Measurements from ENCODE around the gene ASTN2.
A peak's percentile ranks its signal among the peaks of the same experiment; 100 is the strongest.

ASTN2 gene

DNA sequence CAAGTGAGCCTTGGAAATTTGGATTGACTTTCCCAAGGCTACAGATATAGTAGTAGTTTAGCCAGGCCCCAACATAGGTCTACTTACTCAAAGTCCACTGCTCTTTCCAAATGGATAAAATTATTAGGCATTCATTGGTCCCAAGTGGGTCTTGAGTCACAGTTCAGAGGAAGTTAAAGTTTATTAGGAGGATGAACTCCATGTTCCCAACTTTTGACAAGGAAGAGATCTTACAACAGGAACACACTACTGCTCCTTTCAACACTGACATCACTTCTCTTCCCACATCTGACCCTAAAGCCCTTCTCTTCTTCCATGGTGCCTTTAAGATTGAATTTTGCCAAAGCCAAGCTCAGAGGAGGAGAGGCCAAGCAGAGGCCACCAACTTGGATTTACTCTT lies 962.2 kb downstream of the ASTN2 start:
- DNase-seq (ENCODE audit: low spot score), result no peak

DNA sequence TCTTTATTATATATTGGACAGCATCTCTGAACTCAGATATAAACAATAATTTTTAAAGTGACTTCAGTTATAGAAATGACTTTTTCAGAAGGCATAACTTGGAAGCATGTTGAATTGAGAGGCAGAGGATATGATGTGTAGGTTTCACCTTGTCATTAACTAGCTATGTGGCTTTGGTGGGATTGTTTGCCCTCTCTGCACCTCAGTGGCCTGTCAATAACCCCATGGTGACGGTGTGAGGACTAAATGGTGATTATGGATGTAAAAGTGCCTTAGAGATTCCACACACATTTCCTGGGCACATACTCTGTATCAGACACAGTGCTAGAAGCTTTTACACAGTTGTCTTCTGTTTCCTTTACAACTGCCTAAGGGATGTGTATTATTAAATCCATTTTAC lies 962.6 kb downstream of the ASTN2 start:
- DNase-seq (ENCODE audit: low spot score), result no peak

DNA sequence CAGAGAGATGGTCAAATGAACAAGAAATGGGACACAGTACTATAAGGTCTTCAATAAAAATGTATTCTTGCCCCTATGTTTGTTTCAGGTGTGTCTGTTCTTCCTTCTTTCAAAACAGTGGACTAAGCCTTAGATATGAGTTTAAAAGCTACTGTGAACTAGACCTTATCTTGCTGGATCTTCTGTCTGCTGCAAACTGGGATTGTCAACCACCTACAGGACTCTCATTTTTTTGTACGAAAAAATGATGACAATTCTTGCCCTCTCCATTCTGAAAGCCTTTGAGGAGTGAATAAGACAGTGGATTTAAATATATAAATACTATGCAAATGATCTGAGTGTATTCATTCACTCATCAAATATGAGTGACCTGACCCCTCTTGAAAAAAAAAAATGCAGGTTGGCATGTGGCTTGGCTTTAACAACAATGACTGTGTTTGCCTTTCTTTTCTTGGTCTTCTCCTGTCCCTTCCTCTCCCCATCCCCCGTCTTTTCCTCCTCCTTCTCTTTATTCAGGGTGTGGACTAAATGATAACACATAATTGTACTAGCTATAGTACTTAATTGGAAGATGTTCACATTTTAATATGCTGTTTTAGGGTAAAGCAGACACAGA lies 963.2 kb downstream of the ASTN2 start:
- DNase-seq (ENCODE audit: low spot score), result no peak

DNA sequence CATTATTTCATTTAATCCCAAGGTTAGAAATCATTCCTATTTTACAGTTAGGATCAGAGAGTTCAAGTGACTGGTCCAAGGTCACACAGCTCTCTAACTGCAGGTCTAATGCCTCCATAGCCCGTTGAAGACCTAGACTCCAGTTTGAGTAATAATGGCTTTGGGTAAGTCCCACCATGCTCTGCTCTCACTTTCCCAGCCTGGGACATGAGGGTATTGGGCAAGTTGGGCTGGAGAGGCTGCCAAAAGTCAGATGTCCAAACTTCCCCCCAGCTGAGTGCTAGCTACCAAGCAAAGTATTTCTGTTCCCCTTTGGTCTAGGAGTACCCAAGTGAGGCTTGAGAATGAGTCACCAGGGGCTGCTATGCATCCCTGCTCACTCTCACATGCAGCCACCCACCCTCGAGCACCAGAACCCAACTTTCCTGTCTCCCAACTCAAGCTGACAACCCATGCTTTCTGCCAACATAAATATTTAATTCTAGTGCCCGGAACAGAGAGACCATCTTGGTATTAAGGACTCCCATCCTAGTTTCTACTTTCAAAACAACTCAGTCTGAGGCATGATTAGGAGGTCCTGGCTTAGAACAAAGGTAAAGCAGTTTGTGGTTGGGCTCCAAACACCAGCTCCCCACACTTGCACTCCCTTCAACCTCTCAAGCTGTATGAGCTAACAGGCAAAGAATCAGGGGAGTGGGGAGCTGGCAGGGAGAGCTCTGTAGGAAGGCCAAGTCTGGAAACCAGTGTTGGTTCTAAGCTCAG lies 964.3 kb downstream of the ASTN2 start:
- peak; percentile 20 for DNase-seq (ENCODE audit: low spot score)

GRCh38 chr9:116449949-116450348 lies 964.9 kb downstream of the ASTN2 start:
- no peak for DNase-seq (ENCODE audit: low spot score)

DNA sequence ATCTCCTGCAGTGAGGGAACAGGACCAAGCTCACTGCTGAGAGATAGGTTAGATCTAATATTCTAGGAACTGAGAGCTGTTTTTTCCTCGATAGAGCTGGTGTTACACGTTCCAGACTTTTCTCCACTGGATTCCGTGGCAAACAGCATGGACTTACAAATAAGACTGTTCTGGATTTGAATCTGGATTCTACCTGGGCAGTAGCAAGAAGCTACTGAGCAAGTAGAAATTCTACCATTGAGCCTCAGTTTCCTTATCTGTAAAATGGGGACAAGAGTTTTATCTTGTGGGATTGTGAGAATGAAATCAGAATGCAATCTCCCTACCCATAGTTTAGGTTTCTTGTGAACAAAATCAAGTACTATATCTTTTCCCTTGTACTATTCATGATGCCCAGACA lies 966.4 kb downstream of the ASTN2 start:
- no peak for DNase-seq (ENCODE audit: low spot score)

- DNase-seq (ENCODE audit: low spot score), result no peak
Observed at GRCh38 chr9:116447934-116448333, 966.9 kb downstream of the ASTN2 start.

- DNase-seq (ENCODE audit: low spot score), result no peak
Observed at GRCh38 chr9:116442528-116442927, 972.3 kb downstream of the ASTN2 start.

DNA sequence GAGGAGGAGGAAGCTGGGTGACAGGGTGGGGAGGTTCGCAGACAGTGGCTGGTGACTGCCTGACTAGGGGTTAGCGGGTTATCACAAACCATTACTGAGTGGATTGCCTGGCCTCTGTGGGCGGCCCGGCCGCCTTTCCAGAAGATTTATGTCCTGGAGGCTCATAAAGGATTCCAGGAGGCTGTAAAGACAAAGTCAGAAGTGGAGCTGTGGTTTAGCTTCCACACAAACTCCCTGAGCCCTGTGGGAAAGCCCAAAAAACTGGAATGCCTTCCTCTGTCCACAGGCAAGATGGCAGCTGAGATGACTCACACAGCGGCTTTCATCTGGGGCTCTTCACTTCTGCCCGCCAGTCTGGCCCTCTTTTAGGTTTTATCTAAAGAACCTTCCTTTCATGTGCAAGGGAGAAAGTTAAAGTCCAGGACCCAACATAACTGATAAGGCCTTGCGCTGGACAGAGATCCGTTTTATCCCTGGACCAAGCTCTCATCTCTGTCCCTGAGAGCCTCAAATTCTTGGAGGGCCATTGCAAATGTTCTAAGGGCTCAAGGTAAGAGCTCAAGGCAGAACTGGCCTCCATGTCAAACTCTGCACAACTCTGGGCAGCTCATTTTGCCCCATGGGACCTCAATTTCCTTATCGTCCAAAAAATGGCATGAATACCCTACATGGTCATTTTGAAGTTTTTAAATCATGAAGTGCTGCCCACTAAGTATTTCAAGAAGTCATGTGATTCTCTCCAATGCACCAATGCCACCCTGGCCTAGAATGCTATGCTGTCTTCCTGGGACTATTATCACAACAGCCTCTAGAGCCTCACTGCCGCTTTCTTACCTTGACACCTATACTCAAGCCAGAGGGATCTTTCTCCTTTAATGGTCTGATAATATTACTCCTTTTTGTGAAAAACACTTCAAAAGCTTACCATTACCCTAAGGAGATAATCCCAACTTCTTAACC lies 977.2 kb downstream of the ASTN2 start:
- no peak for DNase-seq (ENCODE audit: low spot score)

DNA sequence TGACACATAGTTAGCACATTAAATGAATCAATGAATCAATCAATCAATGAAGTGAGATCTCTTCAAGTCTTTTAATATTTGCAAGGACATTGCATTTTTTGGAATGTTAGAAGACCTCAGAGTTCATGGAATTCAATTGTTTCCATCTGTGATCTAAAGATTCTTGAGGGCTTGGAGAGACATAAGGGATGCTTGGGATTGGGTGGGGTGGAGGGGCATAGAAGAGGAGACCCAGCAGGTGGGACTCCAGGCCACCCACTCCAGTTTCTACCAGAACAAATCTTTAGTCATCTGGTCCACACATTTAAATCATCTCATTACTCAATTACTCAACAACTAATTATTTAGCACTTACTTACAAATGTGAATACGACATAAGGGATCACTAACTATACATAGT lies 978.7 kb downstream of the ASTN2 start:
- DNase-seq (ENCODE audit: low spot score), result no peak

GRCh38 chr9:116435706-116436105 lies 979.2 kb downstream of the ASTN2 start:
- no peak for DNase-seq (ENCODE audit: low spot score)

DNA sequence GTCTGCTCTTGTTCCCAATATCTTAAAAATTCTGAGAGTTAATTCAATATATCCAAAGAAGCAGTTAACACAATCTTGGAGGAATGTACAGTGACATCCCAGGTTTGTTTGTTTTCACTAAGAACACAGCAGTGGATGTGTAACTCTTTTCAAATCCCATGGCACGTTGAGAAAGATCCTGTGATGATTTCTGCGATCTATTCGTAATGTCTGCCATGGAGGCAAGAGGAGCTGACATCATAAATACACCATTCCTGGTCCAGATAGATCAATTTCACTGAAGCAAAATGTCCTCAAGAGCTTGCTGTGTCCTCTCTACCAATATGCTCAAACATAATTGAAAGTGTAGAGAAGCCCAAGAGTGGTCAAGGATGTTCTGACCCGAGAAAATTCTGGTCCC lies 980.5 kb downstream of the ASTN2 start:
- no peak for DNase-seq (ENCODE audit: low spot score)

GRCh38 chr9:116432051-116432450 lies 982.8 kb downstream of the ASTN2 start:
- DNase-seq (ENCODE audit: low spot score), result no peak

GRCh38 chr9:116430849-116431248 lies 984.0 kb downstream of the ASTN2 start:
- no peak for DNase-seq (ENCODE audit: low spot score)

GRCh38 chr9:116425244-116425643 lies 989.6 kb downstream of the ASTN2 start:
- no peak for DNase-seq (ENCODE audit: low spot score)

DNA sequence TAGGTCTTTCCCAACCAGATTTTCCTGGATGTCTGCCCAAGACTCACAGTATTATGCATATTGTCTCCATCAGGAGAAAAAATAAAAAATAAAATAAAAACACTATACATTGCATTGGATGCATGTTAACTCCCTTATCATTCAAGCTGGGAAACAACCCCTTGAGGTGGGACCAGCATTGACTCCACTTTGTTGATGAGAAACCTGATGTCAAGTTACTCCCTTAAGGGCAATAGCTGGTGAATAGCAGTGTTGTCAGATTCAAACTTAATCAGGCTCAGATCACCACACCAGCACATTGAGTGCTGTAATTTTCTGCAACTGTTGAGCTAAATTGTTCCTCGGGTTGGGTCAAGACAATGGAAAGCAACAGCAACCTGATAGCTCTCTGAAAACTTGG lies 991.7 kb downstream of the ASTN2 start:
- DNase-seq (ENCODE audit: low spot score), result no peak

GRCh38 chr9:116422119-116422979 lies 992.5 kb downstream of the ASTN2 start:
- no peak for DNase-seq (ENCODE audit: low spot score)

DNA sequence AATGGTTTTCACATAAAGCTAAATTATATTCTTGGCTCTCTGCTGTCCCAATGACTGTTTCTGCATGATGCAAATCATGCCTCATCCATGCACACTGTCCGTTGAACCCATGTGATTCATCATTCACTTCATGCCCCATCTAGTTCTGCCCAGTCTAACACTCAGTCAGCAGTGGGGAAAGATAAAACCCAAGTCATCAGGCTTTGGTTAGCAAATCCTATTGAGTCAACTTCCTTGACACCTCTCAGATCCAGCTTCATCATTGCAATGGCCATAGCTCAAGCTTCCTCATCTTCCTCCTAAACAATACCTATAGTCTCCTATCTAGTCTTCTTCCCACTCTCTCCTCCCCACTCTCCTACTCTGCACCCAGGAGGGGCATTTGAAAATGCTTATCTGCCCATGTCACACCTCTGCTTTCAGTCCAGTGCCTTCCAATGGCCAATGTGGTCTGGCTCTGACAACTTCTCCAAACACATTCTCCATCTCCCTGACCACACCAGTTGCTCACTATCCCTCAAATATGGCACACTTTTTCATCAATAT lies 993.8 kb downstream of the ASTN2 start:
- peak; percentile 10 for DNase-seq (ENCODE audit: low spot score)

DNA sequence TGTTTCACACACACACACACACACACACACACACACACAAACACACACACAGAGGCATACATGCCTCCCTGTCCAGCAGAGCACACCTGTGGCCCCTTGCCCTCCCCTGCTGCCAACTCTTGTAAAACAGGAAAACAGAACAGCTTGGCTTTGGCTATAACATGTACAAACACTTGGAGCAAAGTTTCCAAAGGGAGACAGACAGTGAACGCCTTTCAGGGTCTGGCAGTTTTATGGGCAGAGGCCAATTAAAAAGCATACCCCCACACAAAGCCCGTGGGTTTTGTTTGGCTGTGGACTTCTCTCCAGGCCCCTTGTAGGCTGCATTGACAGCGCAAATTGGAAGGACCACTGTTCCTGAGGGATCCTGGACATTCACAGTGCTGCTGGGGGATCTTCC lies 995.7 kb downstream of the ASTN2 start:
- no peak for DNase-seq (ENCODE audit: low spot score)

GRCh38 chr9:116417464-116417863 lies 997.4 kb downstream of the ASTN2 start:
- DNase-seq (ENCODE audit: low spot score), result no peak

- DNase-seq (ENCODE audit: low spot score), result no peak
Observed at GRCh38 chr9:116416421-116416820, 998.4 kb downstream of the ASTN2 start.

GRCh38 chr9:116414374-116414773 lies 1000.5 kb downstream of the ASTN2 start:
- DNase-seq (ENCODE audit: low spot score), result no peak
